ENCODE results near the gene MAP2K5.
"Not testable (repeated sequence)": the region's sequence is repeated elsewhere in the genome, so short reads cannot be mapped to it uniquely, and the experiment has no call there.

The MAP2K5 gene

GRCh38 chr15:67605871-67606270 is 63.4 kb downstream of the MAP2K5 start:
- DNase-seq: no peak

- no peak for DNase-seq
Observed at GRCh38 chr15:67606742-67607141, 64.2 kb downstream of the MAP2K5 start.

- DNase-seq: no peak
Observed at GRCh38 chr15:67607329-67607728, 64.8 kb downstream of the MAP2K5 start.

GRCh38 chr15:67607959-67608637 is 65.6 kb downstream of the MAP2K5 start:
- no peak for DNase-seq

GRCh38 chr15:67608638-67608959 is 66.1 kb downstream of the MAP2K5 start:
- no peak for DNase-seq

GRCh38 chr15:67611370-67612369 is 69.2 kb downstream of the MAP2K5 start:
- DNase-seq: no peak

GRCh38 chr15:67613211-67613610 is 70.7 kb downstream of the MAP2K5 start:
- no peak for DNase-seq

- DNase-seq: no peak
Observed at GRCh38 chr15:67613708-67614107, 71.2 kb downstream of the MAP2K5 start.

GRCh38 chr15:67615131-67615534 is 72.6 kb downstream of the MAP2K5 start:
- peak; percentile 0 for DNase-seq

- DNase-seq: no peak
Observed at GRCh38 chr15:67618297-67618696, 75.8 kb downstream of the MAP2K5 start.

GRCh38 chr15:67622110-67622509 is 79.6 kb downstream of the MAP2K5 start:
- DNase-seq: no peak

- no peak for DNase-seq
Observed at GRCh38 chr15:67632261-67632660, 89.8 kb downstream of the MAP2K5 start.

GRCh38 chr15:67635950-67636349 is 93.4 kb downstream of the MAP2K5 start:
- not testable (repeated sequence) for DNase-seq

- DNase-seq: no peak
Observed at GRCh38 chr15:67639591-67639990, 97.1 kb downstream of the MAP2K5 start.

- DNase-seq: no peak
Observed at GRCh38 chr15:67641453-67641852, 99.0 kb downstream of the MAP2K5 start.

- no peak for DNase-seq
Observed at GRCh38 chr15:67646847-67647246, 104.3 kb downstream of the MAP2K5 start.

- DNase-seq: no peak
Observed at GRCh38 chr15:67652586-67652985, 110.1 kb downstream of the MAP2K5 start.

GRCh38 chr15:67660446-67660845 is 117.9 kb downstream of the MAP2K5 start:
- DNase-seq: no peak

- no peak for DNase-seq
Observed at GRCh38 chr15:67660874-67661606, 118.5 kb downstream of the MAP2K5 start.

GRCh38 chr15:67670647-67671305 is 128.3 kb downstream of the MAP2K5 start:
- DNase-seq: no peak

- not testable (repeated sequence) for DNase-seq
Observed at GRCh38 chr15:67672834-67673233, 130.3 kb downstream of the MAP2K5 start.

- DNase-seq: no peak
Observed at GRCh38 chr15:67674983-67675382, 132.5 kb downstream of the MAP2K5 start.

GRCh38 chr15:67678089-67678488 is 135.6 kb downstream of the MAP2K5 start:
- no peak for DNase-seq
